ENCODE results near the gene EEFSEC.

EEFSEC gene

DNA sequence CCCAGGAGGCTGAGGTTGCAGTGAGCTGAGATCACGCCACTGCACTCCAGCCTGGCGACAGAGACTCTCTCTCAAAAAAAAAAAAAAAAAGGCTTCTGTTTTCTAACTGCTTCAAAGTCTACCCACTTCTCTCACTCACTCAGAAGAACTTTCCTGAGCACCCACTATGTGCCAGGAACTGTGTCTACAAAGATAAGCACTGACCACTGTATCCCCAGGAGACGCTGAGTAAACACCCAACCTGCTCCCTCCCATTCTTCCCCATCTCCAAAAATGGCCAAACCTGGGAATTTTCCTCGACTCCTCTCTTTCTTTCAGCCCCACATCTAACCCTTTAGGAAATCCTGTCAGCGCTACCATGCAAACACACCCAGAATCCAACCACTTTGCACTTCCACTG, 42.1 kb upstream of the EEFSEC start:
- no peak for DNase-seq (ENCODE audit: low read depth in 1 of 2, low spot score in 1 of 2)
- TF ChIP-seq CTCF (IDR thresholded peaks at IDR 0.05; ENCODE audit: insufficient read depth, low read length), result no peak
- TF ChIP-seq, protein P1, sequence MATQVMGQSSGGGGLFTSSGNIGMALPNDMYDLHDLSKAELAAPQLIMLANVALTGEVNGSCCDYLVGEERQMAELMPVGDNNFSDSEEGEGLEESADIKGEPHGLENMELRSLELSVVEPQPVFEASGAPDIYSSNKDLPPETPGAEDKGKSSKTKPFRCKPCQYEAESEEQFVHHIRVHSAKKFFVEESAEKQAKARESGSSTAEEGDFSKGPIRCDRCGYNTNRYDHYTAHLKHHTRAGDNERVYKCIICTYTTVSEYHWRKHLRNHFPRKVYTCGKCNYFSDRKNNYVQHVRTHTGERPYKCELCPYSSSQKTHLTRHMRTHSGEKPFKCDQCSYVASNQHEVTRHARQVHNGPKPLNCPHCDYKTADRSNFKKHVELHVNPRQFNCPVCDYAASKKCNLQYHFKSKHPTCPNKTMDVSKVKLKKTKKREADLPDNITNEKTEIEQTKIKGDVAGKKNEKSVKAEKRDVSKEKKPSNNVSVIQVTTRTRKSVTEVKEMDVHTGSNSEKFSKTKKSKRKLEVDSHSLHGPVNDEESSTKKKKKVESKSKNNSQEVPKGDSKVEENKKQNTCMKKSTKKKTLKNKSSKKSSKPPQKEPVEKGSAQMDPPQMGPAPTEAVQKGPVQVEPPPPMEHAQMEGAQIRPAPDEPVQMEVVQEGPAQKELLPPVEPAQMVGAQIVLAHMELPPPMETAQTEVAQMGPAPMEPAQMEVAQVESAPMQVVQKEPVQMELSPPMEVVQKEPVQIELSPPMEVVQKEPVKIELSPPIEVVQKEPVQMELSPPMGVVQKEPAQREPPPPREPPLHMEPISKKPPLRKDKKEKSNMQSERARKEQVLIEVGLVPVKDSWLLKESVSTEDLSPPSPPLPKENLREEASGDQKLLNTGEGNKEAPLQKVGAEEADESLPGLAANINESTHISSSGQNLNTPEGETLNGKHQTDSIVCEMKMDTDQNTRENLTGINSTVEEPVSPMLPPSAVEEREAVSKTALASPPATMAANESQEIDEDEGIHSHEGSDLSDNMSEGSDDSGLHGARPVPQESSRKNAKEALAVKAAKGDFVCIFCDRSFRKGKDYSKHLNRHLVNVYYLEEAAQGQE (IDR thresholded peaks at IDR 0.05; ENCODE audit: insufficient replicate concordance, low read depth), result no peak
- no peak for TF ChIP-seq GABPA (IDR thresholded peaks at IDR 0.05; ENCODE audit: low read depth)
- no peak for TF ChIP-seq POLR2AphosphoS5 (IDR thresholded peaks at IDR 0.05; ENCODE audit: low read depth)
- TF ChIP-seq SPI1 (IDR thresholded peaks at IDR 0.05; ENCODE audit: borderline replicate concordance, low read depth), result no peak
- Histone ChIP-seq H3K27ac (replicated peaks) (no peak overlapping the region), H3K4me3 (replicated peaks; ENCODE audit: insufficient read depth, low read length) (no peak overlapping the region), H3K27me3 (ENCODE audit: insufficient read depth, poor library complexity, severe bottlenecking) (no peaks in the 10 kb centered on the region)

- Histone ChIP-seq H3K4me3 (replicated peaks; ENCODE audit: insufficient read depth, low read length) (no peak overlapping the region), H3K27ac (replicated peaks) (no peak overlapping the region), H3K27me3 (ENCODE audit: insufficient read depth, poor library complexity, severe bottlenecking) (no peaks in the 10 kb centered on the region)
- TF ChIP-seq SPI1 (IDR thresholded peaks at IDR 0.05; ENCODE audit: borderline replicate concordance, low read depth) (no peak), POLR2AphosphoS5 (IDR thresholded peaks at IDR 0.05; ENCODE audit: low read depth) (no peak), CTCF (IDR thresholded peaks at IDR 0.05; ENCODE audit: insufficient read depth, low read length) (no peak), GABPA (IDR thresholded peaks at IDR 0.05; ENCODE audit: low read depth) (no peak)
- TF ChIP-seq, protein P1 (IDR thresholded peaks at IDR 0.05; ENCODE audit: insufficient replicate concordance, low read depth), result no peak
- no peak for DNase-seq (ENCODE audit: low read depth in 1 of 2, low spot score in 1 of 2)
Measured at GRCh38 chr3:128112357-128112968, 40.8 kb upstream of the EEFSEC start.

- H3K4me3 ChIP-seq (replicated peaks; ENCODE audit: insufficient read depth, low read length), result no peak overlapping the region
- H3K27ac ChIP-seq (replicated peaks), result no peak overlapping the region
- DNase-seq (ENCODE audit: low read depth in 1 of 2, low spot score in 1 of 2), result no peak
- TF ChIP-seq CTCF (IDR thresholded peaks at IDR 0.05; ENCODE audit: insufficient read depth, low read length) (no peak), GABPA (IDR thresholded peaks at IDR 0.05; ENCODE audit: low read depth) (no peak), POLR2AphosphoS5 (IDR thresholded peaks at IDR 0.05; ENCODE audit: low read depth) (no peak), SPI1 (IDR thresholded peaks at IDR 0.05; ENCODE audit: borderline replicate concordance, low read depth) (no peak)
- TF ChIP-seq, protein P1 (IDR thresholded peaks at IDR 0.05; ENCODE audit: insufficient replicate concordance, low read depth), result no peak
- H3K27me3 ChIP-seq (ENCODE audit: insufficient read depth, poor library complexity, severe bottlenecking), result no peaks in the 10 kb centered on the region
Measured at GRCh38 chr3:128113817-128114794, 39.2 kb upstream of the EEFSEC start.

All from HL-60 (cell line).